ENCODE measurements around the gene KIF3C. TPM values are rescaled to one million over a fixed set of nuclear protein-coding genes. Genes with fewer than 3 reads are reported as not detected.

KIF3C gene
- total RNA-seq, 1 donor: 11.8 TPM

DNA sequence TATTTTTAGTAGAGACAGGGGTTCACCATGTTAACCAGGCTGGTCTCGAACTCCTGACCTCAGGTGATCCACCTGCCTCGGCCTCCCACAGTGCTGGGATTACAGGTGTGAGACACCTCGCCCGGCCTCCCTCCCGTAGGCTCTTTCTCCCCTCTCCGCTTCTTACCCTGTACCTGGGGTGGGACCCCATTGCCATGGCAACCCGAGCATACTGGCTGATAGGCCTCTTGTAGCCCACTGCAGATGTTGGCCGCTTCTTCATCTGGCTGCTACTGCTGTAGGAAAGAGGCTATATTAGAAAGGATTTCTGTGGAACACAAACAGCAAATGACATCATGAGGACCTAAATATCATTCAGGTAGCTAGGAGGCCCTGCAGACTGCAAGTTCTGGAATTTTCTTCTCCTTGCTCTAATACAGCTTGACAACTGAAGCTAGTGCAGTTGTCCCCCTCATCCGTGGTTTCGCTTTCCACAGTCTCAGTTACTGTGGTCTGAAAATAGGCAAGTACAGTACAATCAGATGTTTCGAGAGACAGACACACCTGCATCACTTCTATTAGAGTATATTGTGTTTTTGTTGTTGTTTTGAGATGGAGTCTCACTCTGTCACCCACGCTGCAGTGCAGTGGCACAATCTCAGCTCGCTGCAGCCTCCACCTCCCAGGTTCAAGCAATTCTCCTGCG lies 52.4 kb downstream of the KIF3C start:
- H3K4me3 ChIP-seq (ENCODE audit: low read depth, low read length): no peak overlapping the region
- TF ChIP-seq, protein P1, sequence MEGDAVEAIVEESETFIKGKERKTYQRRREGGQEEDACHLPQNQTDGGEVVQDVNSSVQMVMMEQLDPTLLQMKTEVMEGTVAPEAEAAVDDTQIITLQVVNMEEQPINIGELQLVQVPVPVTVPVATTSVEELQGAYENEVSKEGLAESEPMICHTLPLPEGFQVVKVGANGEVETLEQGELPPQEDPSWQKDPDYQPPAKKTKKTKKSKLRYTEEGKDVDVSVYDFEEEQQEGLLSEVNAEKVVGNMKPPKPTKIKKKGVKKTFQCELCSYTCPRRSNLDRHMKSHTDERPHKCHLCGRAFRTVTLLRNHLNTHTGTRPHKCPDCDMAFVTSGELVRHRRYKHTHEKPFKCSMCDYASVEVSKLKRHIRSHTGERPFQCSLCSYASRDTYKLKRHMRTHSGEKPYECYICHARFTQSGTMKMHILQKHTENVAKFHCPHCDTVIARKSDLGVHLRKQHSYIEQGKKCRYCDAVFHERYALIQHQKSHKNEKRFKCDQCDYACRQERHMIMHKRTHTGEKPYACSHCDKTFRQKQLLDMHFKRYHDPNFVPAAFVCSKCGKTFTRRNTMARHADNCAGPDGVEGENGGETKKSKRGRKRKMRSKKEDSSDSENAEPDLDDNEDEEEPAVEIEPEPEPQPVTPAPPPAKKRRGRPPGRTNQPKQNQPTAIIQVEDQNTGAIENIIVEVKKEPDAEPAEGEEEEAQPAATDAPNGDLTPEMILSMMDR (IDR thresholded peaks at IDR 0.05; ENCODE audit: insufficient read depth, low read length): no peak
- DNase-seq (ENCODE audit: low read depth): no peak

DNA sequence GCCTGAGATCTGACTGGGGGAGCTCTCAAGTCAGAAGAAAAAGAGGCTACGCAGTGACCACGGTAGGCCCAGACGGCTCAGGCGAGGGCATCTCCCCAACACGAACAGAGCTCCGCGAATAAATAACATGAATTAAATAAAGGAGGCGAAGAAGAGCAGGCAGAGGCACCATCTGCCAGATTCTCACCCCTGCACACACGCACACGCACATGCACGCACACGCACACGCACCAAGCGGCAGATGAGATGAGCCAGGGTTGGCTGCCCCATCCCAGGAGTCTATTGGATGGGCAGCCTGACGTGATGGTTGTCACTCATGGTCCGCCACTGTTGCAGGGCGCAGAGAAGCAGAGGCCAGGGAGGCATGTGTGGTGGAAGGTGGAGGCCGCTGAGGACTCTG lies 53.6 kb downstream of the KIF3C start:
- TF ChIP-seq, protein P1 (IDR thresholded peaks at IDR 0.05; ENCODE audit: insufficient read depth, low read length): no peak
- H3K4me3 ChIP-seq (ENCODE audit: low read depth, low read length): no peak overlapping the region
- no peak for DNase-seq (ENCODE audit: low read depth)

DNA sequence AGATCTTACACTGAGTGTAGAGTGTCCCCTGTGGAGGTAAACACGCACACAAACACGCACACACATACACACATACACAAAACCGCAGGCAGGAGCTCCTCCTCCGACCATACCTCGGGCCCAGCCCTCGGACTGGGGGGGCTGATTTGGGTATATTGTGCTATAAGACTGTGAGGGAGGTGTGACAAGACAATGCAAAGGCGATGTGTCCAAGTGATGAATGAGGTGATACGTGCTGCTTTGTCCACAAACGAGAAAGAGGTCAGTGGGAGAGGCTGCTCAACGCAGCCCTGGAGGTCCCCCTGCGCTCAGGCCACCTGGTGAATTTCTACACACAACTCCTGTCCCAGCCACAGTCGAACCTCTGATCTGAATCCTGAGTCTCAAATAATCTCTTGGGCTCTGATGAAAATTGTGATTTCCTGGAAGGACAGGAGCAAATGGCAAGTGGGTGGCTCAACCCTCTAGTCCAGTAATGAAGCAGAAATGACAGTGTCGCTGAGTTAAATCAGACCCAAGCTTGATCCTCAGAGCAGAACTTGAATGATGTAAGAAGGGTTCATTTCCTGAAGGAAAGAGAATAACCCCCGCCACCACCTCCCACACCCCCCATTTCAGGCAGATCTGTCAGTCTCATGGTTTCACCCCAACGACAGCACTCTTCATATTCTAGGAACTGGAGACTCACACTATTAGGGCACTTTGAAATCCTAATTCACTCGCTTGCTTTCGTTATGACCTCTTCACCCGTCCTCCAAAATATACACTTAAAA lies 55.1 kb downstream of the KIF3C start:
- TF ChIP-seq, protein P1 (IDR thresholded peaks at IDR 0.05; ENCODE audit: insufficient read depth, low read length): no peak
- DNase-seq (ENCODE audit: low read depth): no peak
- no peak overlapping the region for H3K4me3 ChIP-seq (ENCODE audit: low read depth, low read length)

DNA sequence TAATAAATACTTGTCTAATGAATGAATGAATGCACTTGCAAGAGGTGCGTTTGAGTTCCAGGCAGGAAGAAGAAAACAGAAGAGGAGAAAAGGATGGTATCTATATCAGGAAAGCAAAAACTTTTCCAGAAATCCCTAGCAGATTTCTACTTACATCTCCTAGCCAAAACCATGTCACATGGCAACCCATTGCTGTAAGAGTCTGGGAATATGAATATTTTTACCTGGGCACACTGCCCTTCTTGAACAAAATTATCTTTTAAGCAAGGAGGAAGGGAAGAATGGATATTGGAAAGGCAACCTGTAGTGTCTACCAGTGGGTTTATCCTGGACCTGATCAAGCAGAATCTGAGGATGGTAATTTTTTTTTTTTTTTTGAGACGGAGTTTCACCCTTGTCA lies 59.8 kb downstream of the KIF3C start:
- no peak for DNase-seq (ENCODE audit: low read depth)
- no peak overlapping the region for H3K4me3 ChIP-seq (ENCODE audit: low read depth, low read length)
- TF ChIP-seq, protein P1 (IDR thresholded peaks at IDR 0.05; ENCODE audit: insufficient read depth, low read length): no peak

DNA sequence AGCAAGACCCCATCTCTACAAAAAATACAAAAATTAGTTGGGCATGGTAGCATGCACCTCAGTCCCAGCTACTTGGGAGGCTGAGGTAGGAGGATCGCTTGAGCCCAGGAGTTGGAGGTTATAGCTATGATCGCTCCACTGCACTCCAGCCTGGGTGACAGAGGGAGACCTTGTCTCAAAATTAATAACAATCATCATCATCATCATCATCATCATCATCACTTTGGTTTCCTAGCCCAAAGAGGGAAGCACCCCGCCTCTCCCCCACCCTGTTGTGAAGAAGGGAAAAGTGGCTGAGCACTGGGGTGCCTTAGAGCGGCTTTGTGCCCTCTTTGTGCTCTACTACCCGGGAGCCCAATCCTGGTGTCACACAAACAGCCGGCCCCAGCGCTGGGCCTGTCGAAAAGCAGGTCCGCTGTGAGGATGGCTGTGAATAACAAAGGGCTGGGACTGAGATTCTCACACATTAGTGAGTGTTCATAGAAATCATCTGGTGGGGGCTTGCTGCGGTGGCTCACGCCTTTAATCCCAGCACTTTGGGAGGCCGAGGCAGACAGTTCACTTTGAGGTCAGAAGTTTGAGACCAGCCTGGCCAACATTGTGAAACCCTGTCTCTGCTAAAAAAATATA lies 61.4 kb downstream of the KIF3C start:
- no peak for DNase-seq (ENCODE audit: low read depth)
- TF ChIP-seq, protein P1 (IDR thresholded peaks at IDR 0.05; ENCODE audit: insufficient read depth, low read length): no peak
- H3K4me3 ChIP-seq (ENCODE audit: low read depth, low read length): no peak overlapping the region

DNA sequence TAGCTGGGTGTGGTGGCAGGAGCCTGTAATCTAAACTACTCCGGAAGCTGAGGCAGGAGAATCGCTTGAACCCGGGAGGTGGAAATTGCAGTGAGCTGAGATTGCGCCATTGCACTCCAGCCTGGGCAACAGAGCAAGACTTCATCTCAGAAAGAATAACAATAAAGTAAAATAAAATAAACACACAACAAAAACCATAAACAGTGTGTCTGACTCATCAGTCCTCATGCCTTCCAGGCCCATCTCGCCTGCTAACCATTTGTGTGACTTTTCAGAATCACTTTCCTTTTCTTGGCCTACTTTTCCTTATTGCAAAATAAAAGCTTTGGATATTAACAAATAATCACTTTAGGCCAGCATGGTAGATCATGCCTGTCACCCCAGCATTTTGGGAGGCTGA lies 62.0 kb downstream of the KIF3C start:
- DNase-seq (ENCODE audit: low read depth): peak; percentile 33
- TF ChIP-seq, protein P1 (IDR thresholded peaks at IDR 0.05; ENCODE audit: insufficient read depth, low read length): no peak
- no peak overlapping the region for H3K4me3 ChIP-seq (ENCODE audit: low read depth, low read length)

Measured in fibroblast of the aortic adventitia (primary cell).